ENCODE data around the gene PMEPA1. TPM values are rescaled to one million over a fixed set of nuclear protein-coding genes. Genes with fewer than 3 reads are reported as not detected.

PMEPA1 gene
- total and polyA plus RNA-seq, 2 experiments from 2014 or later, result 7.3 to 15.4 TPM

DNA sequence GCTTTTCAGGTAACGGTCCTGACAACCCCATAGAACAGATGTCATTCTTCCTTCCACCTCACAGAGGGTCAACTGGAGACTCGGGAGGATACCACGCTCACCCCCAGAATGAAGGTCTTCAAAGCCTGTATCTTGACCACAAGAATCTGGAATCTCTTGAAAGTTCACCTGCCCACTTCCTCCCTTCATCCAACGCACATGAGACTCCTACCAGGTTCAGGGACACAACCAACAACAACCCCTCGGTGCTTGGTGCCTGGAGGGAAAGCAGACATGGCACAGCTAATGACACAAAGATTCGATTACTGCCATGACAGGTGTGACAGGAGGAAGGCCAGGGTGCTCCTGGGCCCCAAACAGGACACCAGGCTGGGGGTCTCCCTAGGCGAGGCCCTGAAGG is 8.2 kb downstream of the PMEPA1 start (continued):
- TF ChIP-seq, protein P1, sequence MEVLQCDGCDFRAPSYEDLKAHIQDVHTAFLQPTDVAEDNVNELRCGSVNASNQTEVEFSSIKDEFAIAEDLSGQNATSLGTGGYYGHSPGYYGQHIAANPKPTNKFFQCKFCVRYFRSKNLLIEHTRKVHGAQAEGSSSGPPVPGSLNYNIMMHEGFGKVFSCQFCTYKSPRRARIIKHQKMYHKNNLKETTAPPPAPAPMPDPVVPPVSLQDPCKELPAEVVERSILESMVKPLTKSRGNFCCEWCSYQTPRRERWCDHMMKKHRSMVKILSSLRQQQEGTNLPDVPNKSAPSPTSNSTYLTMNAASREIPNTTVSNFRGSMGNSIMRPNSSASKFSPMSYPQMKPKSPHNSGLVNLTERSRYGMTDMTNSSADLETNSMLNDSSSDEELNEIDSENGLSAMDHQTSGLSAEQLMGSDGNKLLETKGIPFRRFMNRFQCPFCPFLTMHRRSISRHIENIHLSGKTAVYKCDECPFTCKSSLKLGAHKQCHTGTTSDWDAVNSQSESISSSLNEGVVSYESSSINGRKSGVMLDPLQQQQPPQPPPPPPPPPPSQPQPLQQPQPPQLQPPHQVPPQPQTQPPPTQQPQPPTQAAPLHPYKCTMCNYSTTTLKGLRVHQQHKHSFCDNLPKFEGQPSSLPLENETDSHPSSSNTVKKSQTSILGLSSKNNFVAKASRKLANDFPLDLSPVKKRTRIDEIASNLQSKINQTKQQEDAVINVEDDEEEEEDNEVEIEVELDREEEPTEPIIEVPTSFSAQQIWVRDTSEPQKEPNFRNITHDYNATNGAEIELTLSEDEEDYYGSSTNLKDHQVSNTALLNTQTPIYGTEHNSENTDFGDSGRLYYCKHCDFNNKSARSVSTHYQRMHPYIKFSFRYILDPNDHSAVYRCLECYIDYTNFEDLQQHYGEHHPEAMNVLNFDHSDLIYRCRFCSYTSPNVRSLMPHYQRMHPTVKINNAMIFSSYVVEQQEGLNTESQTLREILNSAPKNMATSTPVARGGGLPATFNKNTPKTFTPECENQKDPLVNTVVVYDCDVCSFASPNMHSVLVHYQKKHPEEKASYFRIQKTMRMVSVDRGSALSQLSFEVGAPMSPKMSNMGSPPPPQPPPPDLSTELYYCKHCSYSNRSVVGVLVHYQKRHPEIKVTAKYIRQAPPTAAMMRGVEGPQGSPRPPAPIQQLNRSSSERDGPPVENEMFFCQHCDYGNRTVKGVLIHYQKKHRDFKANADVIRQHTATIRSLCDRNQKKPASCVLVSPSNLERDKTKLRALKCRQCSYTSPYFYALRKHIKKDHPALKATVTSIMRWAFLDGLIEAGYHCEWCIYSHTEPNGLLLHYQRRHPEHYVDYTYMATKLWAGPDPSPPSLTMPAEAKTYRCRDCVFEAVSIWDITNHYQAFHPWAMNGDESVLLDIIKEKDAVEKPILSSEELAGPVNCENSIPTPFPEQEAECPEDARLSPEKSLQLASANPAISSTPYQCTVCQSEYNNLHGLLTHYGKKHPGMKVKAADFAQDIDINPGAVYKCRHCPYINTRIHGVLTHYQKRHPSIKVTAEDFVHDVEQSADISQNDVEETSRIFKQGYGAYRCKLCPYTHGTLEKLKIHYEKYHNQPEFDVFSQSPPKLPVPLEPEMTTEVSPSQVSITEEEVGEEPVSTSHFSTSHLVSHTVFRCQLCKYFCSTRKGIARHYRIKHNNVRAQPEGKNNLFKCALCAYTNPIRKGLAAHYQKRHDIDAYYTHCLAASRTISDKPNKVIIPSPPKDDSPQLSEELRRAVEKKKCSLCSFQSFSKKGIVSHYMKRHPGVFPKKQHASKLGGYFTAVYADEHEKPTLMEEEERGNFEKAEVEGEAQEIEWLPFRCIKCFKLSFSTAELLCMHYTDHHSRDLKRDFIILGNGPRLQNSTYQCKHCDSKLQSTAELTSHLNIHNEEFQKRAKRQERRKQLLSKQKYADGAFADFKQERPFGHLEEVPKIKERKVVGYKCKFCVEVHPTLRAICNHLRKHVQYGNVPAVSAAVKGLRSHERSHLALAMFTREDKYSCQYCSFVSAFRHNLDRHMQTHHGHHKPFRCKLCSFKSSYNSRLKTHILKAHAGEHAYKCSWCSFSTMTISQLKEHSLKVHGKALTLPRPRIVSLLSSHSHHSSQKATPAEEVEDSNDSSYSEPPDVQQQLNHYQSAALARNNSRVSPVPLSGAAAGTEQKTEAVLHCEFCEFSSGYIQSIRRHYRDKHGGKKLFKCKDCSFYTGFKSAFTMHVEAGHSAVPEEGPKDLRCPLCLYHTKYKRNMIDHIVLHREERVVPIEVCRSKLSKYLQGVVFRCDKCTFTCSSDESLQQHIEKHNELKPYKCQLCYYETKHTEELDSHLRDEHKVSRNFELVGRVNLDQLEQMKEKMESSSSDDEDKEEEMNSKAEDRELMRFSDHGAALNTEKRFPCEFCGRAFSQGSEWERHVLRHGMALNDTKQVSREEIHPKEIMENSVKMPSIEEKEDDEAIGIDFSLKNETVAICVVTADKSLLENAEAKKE (CRISPR knock-in tag; IDR thresholded peaks at IDR 0.05), result no peak
- TF ChIP-seq, protein P2, sequence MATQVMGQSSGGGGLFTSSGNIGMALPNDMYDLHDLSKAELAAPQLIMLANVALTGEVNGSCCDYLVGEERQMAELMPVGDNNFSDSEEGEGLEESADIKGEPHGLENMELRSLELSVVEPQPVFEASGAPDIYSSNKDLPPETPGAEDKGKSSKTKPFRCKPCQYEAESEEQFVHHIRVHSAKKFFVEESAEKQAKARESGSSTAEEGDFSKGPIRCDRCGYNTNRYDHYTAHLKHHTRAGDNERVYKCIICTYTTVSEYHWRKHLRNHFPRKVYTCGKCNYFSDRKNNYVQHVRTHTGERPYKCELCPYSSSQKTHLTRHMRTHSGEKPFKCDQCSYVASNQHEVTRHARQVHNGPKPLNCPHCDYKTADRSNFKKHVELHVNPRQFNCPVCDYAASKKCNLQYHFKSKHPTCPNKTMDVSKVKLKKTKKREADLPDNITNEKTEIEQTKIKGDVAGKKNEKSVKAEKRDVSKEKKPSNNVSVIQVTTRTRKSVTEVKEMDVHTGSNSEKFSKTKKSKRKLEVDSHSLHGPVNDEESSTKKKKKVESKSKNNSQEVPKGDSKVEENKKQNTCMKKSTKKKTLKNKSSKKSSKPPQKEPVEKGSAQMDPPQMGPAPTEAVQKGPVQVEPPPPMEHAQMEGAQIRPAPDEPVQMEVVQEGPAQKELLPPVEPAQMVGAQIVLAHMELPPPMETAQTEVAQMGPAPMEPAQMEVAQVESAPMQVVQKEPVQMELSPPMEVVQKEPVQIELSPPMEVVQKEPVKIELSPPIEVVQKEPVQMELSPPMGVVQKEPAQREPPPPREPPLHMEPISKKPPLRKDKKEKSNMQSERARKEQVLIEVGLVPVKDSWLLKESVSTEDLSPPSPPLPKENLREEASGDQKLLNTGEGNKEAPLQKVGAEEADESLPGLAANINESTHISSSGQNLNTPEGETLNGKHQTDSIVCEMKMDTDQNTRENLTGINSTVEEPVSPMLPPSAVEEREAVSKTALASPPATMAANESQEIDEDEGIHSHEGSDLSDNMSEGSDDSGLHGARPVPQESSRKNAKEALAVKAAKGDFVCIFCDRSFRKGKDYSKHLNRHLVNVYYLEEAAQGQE (IDR thresholded peaks at IDR 0.05; ENCODE audit: unreplicated experiment), result no peak
- TF ChIP-seq EZH2 (IDR thresholded peaks at IDR 0.05; ENCODE audit: low read depth, unreplicated experiment), result no peak

DNA sequence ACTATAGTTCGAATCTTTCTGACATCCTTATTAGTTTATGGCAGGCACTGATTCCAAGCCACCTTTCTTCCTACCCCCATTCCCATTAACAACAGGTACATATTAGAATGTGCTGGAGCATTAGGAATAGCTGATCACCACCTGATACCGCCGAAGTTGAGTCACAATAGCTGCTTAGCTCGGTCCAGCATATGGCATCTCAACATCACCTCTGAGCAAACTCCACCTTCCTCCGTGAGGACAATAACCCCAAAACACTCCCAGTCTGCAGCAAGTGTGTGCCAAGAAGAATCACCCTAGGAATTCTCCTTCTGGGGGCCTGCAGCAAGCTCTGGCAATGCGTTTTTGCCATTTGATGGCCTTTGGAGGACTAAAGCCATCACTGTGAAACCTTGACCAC is 8.7 kb downstream of the PMEPA1 start:
- Histone ChIP-seq H3K27me3 (ENCODE audit: insufficient read depth) (no peaks in the 10 kb centered on the region), H3K4me1 (ENCODE audit: insufficient read depth) (peaks cover 43% of the 10 kb centered on the region), H3K4me3 (no peak overlapping the region), H3K27ac (ENCODE audit: low read depth) (no peak overlapping the region), H3K9me2 (ENCODE audit: insufficient read depth) (no peaks in the 10 kb centered on the region), H3K79me2 (replicated peaks; ENCODE audit: insufficient read depth) (peaks cover 100% of the 10 kb centered on the region), H4K20me1 (replicated peaks; ENCODE audit: insufficient read depth) (peaks cover 90% of the 10 kb centered on the region), H2AFZ (no peak overlapping the region), H3F3A (replicated peaks; ENCODE audit: low read depth) (no peaks in the 10 kb centered on the region), H3K36me3 (ENCODE audit: insufficient read depth) (no peaks in the 10 kb centered on the region), H3K4me2 (no peak overlapping the region)
- no peak for ATAC-seq
- Mint-ChIP-seq H3K4me3 (no peak overlapping the region), H3K9me3 (no peaks in the 10 kb centered on the region), H3K36me3 (ENCODE audit: low read depth) (no peaks in the 10 kb centered on the region), H3K27ac (no peak overlapping the region), H3K27me3 (ENCODE audit: insufficient read depth, low read depth, poor library complexity) (peaks cover 9% of the 10 kb centered on the region), H3K4me1 (peaks cover 75% of the 10 kb centered on the region)
- DNase-seq (ENCODE audit: low spot score), result no peak
- TF ChIP-seq JUNB (IDR thresholded peaks at IDR 0.05; ENCODE audit: unreplicated experiment), result no peak
- TF ChIP-seq ZNF331 (CRISPR knock-in tag; IDR thresholded peaks at IDR 0.05; ENCODE audit: low read depth), result no peak
- TF ChIP-seq EZH2phosphoT487 (IDR thresholded peaks at IDR 0.05; ENCODE audit: unreplicated experiment), result no peak
- TF ChIP-seq POLR2AphosphoS5 (IDR thresholded peaks at IDR 0.05; ENCODE audit: low read depth), result no peak
- TF ChIP-seq, protein P3, sequence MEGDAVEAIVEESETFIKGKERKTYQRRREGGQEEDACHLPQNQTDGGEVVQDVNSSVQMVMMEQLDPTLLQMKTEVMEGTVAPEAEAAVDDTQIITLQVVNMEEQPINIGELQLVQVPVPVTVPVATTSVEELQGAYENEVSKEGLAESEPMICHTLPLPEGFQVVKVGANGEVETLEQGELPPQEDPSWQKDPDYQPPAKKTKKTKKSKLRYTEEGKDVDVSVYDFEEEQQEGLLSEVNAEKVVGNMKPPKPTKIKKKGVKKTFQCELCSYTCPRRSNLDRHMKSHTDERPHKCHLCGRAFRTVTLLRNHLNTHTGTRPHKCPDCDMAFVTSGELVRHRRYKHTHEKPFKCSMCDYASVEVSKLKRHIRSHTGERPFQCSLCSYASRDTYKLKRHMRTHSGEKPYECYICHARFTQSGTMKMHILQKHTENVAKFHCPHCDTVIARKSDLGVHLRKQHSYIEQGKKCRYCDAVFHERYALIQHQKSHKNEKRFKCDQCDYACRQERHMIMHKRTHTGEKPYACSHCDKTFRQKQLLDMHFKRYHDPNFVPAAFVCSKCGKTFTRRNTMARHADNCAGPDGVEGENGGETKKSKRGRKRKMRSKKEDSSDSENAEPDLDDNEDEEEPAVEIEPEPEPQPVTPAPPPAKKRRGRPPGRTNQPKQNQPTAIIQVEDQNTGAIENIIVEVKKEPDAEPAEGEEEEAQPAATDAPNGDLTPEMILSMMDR (conservative IDR thresholded peaks at IDR 0.05; ENCODE audit: low read depth in 2 of 2), result no peak
- TF ChIP-seq CREB1 (CRISPR knock-in tag; IDR thresholded peaks at IDR 0.05; ENCODE audit: low read depth), result no peak
- no peak for TF ChIP-seq NANOG (IDR thresholded peaks at IDR 0.05; ENCODE audit: borderline replicate concordance)
- TF ChIP-seq, protein P2 (IDR thresholded peaks at IDR 0.05; ENCODE audit: unreplicated experiment), result no peak
- no peak for TF ChIP-seq ZNF114 (CRISPR knock-in tag; IDR thresholded peaks at IDR 0.05)

All from GM23338 (cell line).